ENCODE data around the gene FCRLA. TPM values are rescaled to one million over a fixed set of nuclear protein-coding genes. Genes with fewer than 3 reads are reported as not detected.

Gene FCRLA
- total RNA-seq, 1 experiment from 2014 or later, result 0.20 TPM

Other genes with a start within 250 kb of the FCRLA start
- gene FCGR2A, start 201.8 kb upstream of the FCRLA start, total RNA-seq (2021), result 0.57 TPM in 1 of 2 replicates, not detected in the other
- gene HSPA6, start 182.7 kb upstream of the FCRLA start, total RNA-seq (2021), result 0.28 and 0.30 TPM in 2 replicates
- not detected in 2 replicates for gene FCGR3A, start 157.4 kb upstream of the FCRLA start, total RNA-seq (2021)
- not detected in 2 replicates for gene FCGR3B, start 76.1 kb upstream of the FCRLA start, total RNA-seq (2021)
- gene FCGR2B, start 44.1 kb upstream of the FCRLA start, total RNA-seq (2021), result not detected in 2 replicates
- gene FCRLB, start 14.3 kb downstream of the FCRLA start, total RNA-seq (2021), result 1.0 and 1.5 TPM in 2 replicates
- gene DUSP12, start 42.6 kb downstream of the FCRLA start, total RNA-seq (2021), result 21.0 and 23.6 TPM in 2 replicates
- gene ATF6, start 59.1 kb downstream of the FCRLA start, total RNA-seq (2021), result 14.6 and 19.5 TPM in 2 replicates

Data from PC-9 (cell line).